GM19239 (cell line): ENCODE results near the gene D2HGDH.
"Not testable (repeated sequence)": the region's sequence is repeated elsewhere in the genome, so short reads cannot be mapped to it uniquely, and the experiment has no call there.

Experiments
- DNase-seq: peaks from one replicate; pipeline ENCODE4 v3.0.0; 2011; ENCODE audit warnings: low spot score; ENCODE audit not compliant: insufficient read length
- FAIRE-seq: peaks from 2 replicates; lab custom pipeline; 2011; peaks lifted over from hg19 to GRCh38; lab: Jason Lieb, UNC

Gene D2HGDH

DNA sequence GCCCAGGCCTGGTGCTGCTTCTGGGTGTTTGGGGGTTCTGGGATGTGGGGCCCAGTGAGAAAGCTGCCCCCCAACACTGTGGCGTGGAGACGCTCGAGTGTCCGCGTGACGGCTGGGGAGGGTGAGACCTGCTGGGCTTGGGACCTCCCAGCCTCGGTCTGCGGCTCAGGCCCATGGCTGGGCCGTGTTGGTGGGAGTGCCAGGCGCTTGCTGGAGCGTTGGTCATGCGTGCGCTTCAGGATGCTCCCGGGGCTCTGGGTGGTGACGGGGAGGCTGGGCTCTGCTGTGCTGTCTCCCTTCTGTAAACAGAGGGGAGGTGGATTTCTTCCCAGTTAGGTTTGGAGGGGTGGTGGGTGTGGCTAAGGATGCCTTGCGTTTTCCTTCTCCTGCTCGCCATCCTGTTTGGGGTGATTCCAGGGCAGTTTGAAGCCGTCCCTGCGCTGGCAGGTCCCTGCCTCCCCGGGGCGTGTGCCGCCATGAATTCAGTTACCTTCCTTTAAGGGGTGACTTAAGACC lies 42.8 kb downstream of the D2HGDH start:
- FAIRE-seq (no peak), DNase-seq (peak; percentile 7)

DNA sequence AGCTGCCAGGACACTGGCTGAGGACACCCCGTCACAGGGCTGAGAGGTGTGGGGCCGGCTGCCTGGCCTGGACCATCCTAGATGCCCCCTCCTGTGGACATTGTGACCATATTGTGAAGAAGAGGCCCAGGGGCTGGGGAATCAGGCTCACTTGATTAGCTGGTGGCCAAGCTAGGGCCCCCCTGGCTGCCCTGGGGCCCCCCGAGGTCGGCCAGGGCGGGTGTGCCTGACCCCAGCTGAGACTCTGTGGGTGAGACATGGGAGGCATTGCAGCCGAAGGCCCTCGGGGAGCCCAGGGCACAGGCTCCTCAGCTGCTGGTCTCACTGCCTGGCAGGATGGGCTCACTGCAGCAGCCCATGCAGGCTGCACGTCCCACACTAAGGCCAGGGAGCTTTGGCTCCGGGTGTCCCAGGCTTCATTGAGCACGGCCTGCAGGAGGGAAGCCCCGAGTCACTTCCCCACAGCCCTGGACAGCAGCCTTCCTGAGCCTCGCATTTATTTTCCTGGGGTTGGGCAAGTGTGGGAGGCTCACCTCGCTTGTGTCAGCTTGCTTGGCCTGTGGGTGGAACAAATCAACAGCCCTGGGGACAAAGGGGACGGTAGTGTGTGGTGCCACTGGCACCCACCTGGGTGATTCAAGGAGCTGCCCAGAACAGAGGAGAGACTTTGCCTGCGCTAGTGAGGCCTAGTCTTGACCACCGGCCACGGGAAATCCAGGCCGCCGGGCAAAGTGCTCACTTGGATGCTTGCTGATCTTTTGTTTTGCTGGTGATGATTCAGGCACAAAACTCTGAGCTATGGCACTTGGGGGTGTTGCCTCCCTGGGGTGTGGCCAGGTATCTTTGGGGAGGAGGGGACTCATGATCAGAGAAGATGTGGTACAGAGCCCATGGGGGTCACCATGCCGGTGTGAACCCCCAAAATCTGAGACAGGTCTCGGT lies 43.5 kb downstream of the D2HGDH start:
- FAIRE-seq (no peak), DNase-seq (peak; percentile 4)

GRCh38 chr2:241780939-241781569 lies 46.6 kb downstream of the D2HGDH start:
- DNase-seq (no peak), FAIRE-seq (no peak)

DNA sequence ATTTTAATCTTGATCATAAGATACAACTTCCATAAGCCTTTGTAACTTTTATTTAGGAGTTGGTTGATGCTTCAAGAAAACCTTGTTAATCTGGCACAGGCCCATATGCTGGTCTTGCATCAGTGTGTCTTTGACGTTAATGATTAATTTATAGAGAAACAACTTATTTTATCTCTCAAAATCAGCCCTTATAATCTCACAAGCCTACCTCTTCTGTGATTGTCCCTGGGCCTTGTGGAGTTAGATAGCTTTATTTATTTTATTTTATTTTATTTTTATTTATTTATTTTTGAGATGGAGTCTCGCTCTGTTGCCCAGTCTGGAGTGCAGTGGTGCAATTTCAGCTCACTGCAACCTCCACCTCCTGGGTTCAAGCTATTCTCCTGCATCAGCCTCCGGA lies 47.6 kb downstream of the D2HGDH start:
- not testable (repeated sequence) for FAIRE-seq

GRCh38 chr2:241788135-241788534 lies 53.7 kb downstream of the D2HGDH start:
- DNase-seq (no peak), FAIRE-seq (no peak)

More for the DNA sequence above, 47.6 kb downstream of the D2HGDH start:
- DNase-seq = not testable (repeated sequence)

GRCh38 chr2:241788572-241788971 lies 54.1 kb downstream of the D2HGDH start:
- peak; percentile 75 for FAIRE-seq
- DNase-seq = peak; percentile 3

- not testable (repeated sequence) for DNase-seq, FAIRE-seq
Measured at GRCh38 chr2:241791385-241791784, 57.0 kb downstream of the D2HGDH start.

GRCh38 chr2:241793385-241793784 lies 59.0 kb downstream of the D2HGDH start:
- FAIRE-seq (no peak), DNase-seq (no peak)

DNA sequence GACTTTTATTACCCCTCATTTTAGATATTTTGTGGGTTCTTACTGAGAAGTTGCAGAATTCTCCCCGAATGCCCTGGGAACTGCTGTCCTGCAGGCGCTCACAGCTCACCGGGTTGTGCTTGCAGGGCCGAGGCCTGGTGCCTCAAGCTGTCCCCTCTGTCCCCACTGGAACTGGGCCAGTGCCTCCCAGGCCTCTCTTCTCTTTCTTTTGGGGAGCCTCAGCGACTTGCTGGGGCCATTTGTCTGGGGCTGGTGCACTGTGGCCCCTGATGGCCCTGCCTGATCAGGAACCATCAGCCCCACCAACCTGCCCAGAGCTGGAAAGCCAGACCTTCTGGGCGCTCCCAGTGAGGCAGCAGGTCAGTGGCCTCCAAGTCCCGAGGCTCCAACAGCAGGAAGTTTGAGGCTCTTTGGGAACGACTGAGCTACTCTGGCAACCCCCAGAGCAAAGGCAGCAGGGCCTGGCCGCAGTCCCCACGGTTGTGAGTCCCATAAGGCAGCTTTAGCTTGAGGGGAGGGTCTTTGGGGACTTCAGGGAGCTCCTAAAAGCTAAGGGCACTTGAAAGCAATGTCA lies 59.9 kb downstream of the D2HGDH start:
- no peak for DNase-seq
- FAIRE-seq = no peak

DNA sequence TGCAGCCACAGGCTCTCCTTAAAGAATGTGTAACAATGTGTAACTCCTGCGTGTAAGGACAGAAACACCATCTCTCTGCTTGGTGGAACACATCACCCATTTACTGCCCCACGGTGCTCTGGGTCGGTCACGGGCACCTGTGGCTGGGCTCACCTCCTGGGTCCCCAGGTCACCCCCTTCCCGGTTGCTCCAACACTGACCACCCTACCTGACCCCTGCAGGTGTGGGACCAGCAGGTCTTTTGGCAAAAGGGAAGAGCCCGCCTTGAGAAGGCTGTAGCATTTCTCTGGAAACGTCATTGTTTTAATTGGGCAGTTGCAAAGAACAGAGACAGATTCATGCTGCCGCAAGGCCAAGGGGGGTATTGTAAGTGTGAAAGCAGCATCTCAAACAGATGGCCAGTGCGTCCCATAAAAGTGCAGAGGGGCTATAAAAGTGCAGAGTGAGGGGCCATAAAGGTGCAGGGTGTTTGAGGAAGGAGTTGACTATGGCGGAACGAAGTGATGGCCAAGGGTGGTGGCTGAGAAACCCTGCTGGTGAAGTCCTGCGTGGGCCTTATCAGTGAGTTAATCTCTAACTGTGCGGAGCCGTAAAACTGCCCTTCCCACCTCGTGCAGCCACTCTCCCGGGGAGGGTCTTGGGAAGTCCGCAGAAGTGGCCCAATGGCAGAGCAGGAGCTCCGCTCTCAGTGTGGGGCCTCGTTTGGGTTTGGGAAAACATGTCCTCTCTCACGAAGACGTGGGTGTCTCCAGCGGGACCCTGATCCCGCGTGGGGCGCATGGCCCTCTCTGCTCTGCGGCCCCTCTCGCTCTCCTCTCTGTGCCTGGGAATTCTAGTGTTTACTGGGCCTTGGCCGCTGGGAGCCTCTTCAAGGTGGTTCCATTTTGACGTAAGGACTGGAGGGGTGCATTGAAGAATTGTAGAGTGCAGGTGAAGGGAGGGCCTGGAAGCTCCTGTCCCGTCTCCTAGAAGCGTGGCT lies 60.9 kb downstream of the D2HGDH start:
- DNase-seq = no peak
- FAIRE-seq = no peak

GRCh38 chr2:241796209-241796608 lies 61.8 kb downstream of the D2HGDH start:
- DNase-seq = no peak
- FAIRE-seq = no peak

GRCh38 chr2:241796610-241797138 lies 62.2 kb downstream of the D2HGDH start:
- DNase-seq = no peak

GRCh38 chr2:241797441-241798080 lies 63.1 kb downstream of the D2HGDH start:
- peak; percentile 1 for DNase-seq
- FAIRE-seq = no peak

More at GRCh38 chr2:241796610-241797138, 62.2 kb downstream of the D2HGDH start:
- no peak for FAIRE-seq

DNA sequence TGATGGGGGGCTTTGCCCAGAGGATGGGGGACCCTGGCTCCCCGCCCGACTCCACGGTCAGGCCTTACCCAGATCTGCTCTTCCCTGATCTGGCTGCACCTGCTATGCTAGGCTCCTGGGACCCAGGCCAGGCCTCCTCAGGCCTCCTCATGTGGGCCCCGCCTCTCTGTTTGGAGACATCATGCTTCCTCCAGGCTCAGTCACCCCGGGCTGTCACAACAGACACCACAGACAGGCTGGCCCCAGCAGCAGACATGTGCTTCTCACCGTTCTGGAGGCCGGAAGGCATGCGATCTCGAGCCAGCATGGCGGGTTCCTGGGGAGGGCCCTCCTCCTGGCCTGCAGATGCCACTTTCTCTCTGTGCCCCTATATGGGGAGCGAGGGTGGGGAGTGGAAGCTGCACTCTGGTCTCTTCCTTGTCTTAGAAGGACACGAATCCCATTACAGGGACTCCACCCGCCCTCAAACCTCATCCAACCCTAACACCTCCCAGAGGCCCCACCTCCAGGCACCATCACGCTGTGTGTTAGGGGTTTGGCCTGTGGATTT lies 63.7 kb downstream of the D2HGDH start:
- FAIRE-seq (no peak), DNase-seq (peak; percentile 3)

GRCh38 chr2:241798631-241799521 lies 64.4 kb downstream of the D2HGDH start:
- FAIRE-seq = no peak
- DNase-seq = peak; percentile 1

GRCh38 chr2:241799522-241800197 lies 65.2 kb downstream of the D2HGDH start:
- DNase-seq = peak; percentile 2
- FAIRE-seq = no peak
